H1 (cell line): ENCODE data around the gene MMP24OS. TPM values are rescaled to one million over a fixed set of nuclear protein-coding genes. Genes with fewer than 3 reads are reported as not detected.

Experiments used
- CTCF ChIA-PET: fragments of 300-600 bp; sonication (Branson Sonifier 250); formaldehyde crosslinking; loops from one replicate; lab custom pipeline; 2021; ENCODE audit not compliant: partially characterized antibody; lab: Charles Lee
- POLR2A ChIA-PET: fragments of 300-600 bp; sonication (Branson Sonifier 250); formaldehyde crosslinking; loops from one replicate; lab custom pipeline; 2021; ENCODE audit warnings: inconsistent platforms; ENCODE audit not compliant: partially characterized antibody; lab: Charles Lee
- DNase-seq, 2 experiments: peaks; one replicate each; pipeline versions ENCODE4 v3.0.0 to v3.0.0-alpha.2; 2010 to 2022; ENCODE audit warnings: low spot score in 2 of 2, low read depth in 1 of 2, mixed read lengths in 1 of 2
- FAIRE-seq: peaks from 2 replicates; lab custom pipeline; 2011; peaks lifted over from hg19 to GRCh38; lab: Jason Lieb, UNC
- H2AFZ ChIP-seq: 2 replicates; pipeline ENCODE4 v1.8.1; 2012; ENCODE audit warnings: low read length, inconsistent platforms
- H2AK5ac ChIP-seq: 2 replicates; pipeline ENCODE4 v1.6.1; 2013; ENCODE audit warnings: low read depth, low read length
- H2BK120ac ChIP-seq: replicated peaks from 2 replicates; pipeline ENCODE3; 2013; ENCODE audit warnings: low read depth, low read length, inconsistent platforms
- H2BK12ac ChIP-seq: 2 replicates; pipeline ENCODE4 v1.6.1; 2013; ENCODE audit warnings: low read depth, low read length
- H2BK15ac ChIP-seq: 2 replicates; pipeline ENCODE4 v1.6.1; 2013; ENCODE audit warnings: low read length
- H2BK20ac ChIP-seq: 2 replicates; pipeline ENCODE4 v1.6.1; 2013; ENCODE audit warnings: low read length
- H2BK5ac ChIP-seq: 2 replicates; pipeline ENCODE4 v1.6.1; 2013; ENCODE audit warnings: low read depth, low read length
- H3K14ac ChIP-seq: 2 replicates; pipeline ENCODE4 v1.6.1; 2013; ENCODE audit warnings: inconsistent platforms; ENCODE audit not compliant: insufficient read length
- H3K18ac ChIP-seq: 2 replicates; pipeline ENCODE4 v1.6.1; 2013; ENCODE audit warnings: low read length; ENCODE audit errors: extremely low read depth
- H3K23ac ChIP-seq: 2 replicates; pipeline ENCODE4 v1.6.1; 2013; ENCODE audit warnings: inconsistent platforms; ENCODE audit not compliant: insufficient read length
- H3K23me2 ChIP-seq: 2 replicates; pipeline ENCODE4 v1.6.1; 2013; ENCODE audit warnings: low read depth, low read length
- H3K27ac ChIP-seq: 2 replicates; pipeline ENCODE4 v1.6.1; 2011; ENCODE audit warnings: low read depth, low read length, inconsistent platforms
- H3K27me3 ChIP-seq, 4 experiments: replicated peaks in 1 of 4; 1 replicate in 1 of 4; 2 replicates in 3 of 4; pipeline versions ENCODE4 v1.6.1 to v1.8.1; 2011 to 2013; ENCODE audit warnings: low read length in 3 of 4, mild to moderate bottlenecking in 3 of 4, inconsistent platforms in 2 of 4, mixed read lengths in 2 of 4, moderate library complexity in 1 of 4; ENCODE audit not compliant: control insufficient read depth in 3 of 4, insufficient read depth in 3 of 4; ENCODE audit errors: extremely low read depth in 1 of 4
- H3K36me3 ChIP-seq, 4 experiments: 2 replicates each; pipeline versions ENCODE4 v1.6.1 to v1.8.1; 2011 to 2013; ENCODE audit warnings: mild to moderate bottlenecking in 4 of 4, low read length in 3 of 4, moderate library complexity in 2 of 4, control low read depth in 1 of 4, inconsistent platforms in 1 of 4; ENCODE audit not compliant: insufficient read depth in 4 of 4, control insufficient read depth in 2 of 4
- H3K4ac ChIP-seq: replicated peaks from 2 replicates; pipeline ENCODE3; 2013; ENCODE audit warnings: low read length, low read depth, mixed read lengths, inconsistent platforms; ENCODE audit not compliant: insufficient read length
- H3K4me1 ChIP-seq, 4 experiments: replicated peaks in 1 of 4; 1 replicate in 1 of 4; 2 replicates in 3 of 4; pipeline versions ENCODE4 v1.6.1 to v1.8.1; 2011 to 2013; ENCODE audit warnings: low read length in 3 of 4, inconsistent platforms in 2 of 4, mixed read lengths in 1 of 4; ENCODE audit not compliant: insufficient read depth in 4 of 4, control insufficient read depth in 3 of 4
- H3K4me2 ChIP-seq, 2 experiments: 2 replicates each; pipeline versions ENCODE4 v1.6.1 to v1.8.1; 2011 to 2013; ENCODE audit warnings: low read depth in 2 of 2, low read length in 2 of 2, control low read depth in 1 of 2, inconsistent platforms in 1 of 2, mild to moderate bottlenecking in 1 of 2; ENCODE audit not compliant: insufficient read depth in 1 of 2
- H3K4me3 ChIP-seq, 4 experiments: fragments of 200-600, 300-600 bp in 1 of 4; sonication (generic), shearing (Covaris generic), sonication (Bioruptor Twin) in 1 of 4; 2 replicates each; pipeline versions ENCODE4 v1.5.1 to v1.8.1; 2011 to 2016; ENCODE audit warnings: low read length in 4 of 4, low read depth in 3 of 4, control low read depth in 2 of 4, inconsistent platforms in 2 of 4, mild to moderate bottlenecking in 2 of 4, mixed read lengths in 1 of 4, moderate library complexity in 1 of 4; ENCODE audit not compliant: insufficient read depth in 2 of 4; ENCODE audit errors: extremely low read depth in 1 of 4
- H3K56ac ChIP-seq: replicated peaks from 2 replicates; pipeline ENCODE3; 2013; ENCODE audit warnings: low read depth, mild to moderate bottlenecking, mixed read lengths, low read length, inconsistent platforms; ENCODE audit not compliant: insufficient read length
- H3K79me1 ChIP-seq: 2 replicates; pipeline ENCODE4 v1.6.1; 2013; ENCODE audit warnings: low read depth, low read length, control low read depth
- H3K79me2 ChIP-seq, 2 experiments: 2 replicates each; pipeline versions ENCODE4 v1.6.1 to v1.8.1; 2012 to 2013; ENCODE audit warnings: low read length in 2 of 2, mild to moderate bottlenecking in 2 of 2, inconsistent platforms in 1 of 2; ENCODE audit not compliant: insufficient read depth in 2 of 2, control insufficient read depth in 1 of 2
- H3K9ac ChIP-seq, 4 experiments: replicated peaks in 1 of 4; 1 replicate in 1 of 4; 2 replicates in 3 of 4; pipeline versions ENCODE4 v1.6.1 to v1.8.1; 2011 to 2013; ENCODE audit warnings: low read depth in 3 of 4, low read length in 3 of 4, control low read depth in 2 of 4, mild to moderate bottlenecking in 2 of 4, moderate library complexity in 2 of 4, inconsistent platforms in 1 of 4; ENCODE audit errors: extremely low read depth in 1 of 4
- H3K9me3 ChIP-seq, 2 experiments: 2 replicates each; pipeline versions ENCODE4 v1.6.1 to v1.8.1; 2012 to 2013; ENCODE audit warnings: mild to moderate bottlenecking in 2 of 2, moderate library complexity in 2 of 2, control low read depth in 1 of 2, inconsistent platforms in 1 of 2, low read depth in 1 of 2, low read length in 1 of 2, mixed read lengths in 1 of 2; ENCODE audit not compliant: insufficient read depth in 2 of 2
- H4K20me1 ChIP-seq, 2 experiments: replicated peaks in 1 of 2; 2 replicates each; pipeline versions ENCODE3 to v1.8.1; 2011 to 2013; ENCODE audit warnings: inconsistent platforms in 2 of 2, low read length in 2 of 2, mild to moderate bottlenecking in 1 of 2; ENCODE audit not compliant: insufficient read depth in 2 of 2, control insufficient read depth in 1 of 2
- H4K5ac ChIP-seq: 2 replicates; pipeline ENCODE4 v1.6.1; 2013; ENCODE audit warnings: low read length, low read depth, mixed read lengths, inconsistent platforms; ENCODE audit not compliant: insufficient read length
- H4K8ac ChIP-seq: 2 replicates; pipeline ENCODE4 v1.8.0; 2013; ENCODE audit warnings: mild to moderate bottlenecking, moderate library complexity, low read length, inconsistent platforms; ENCODE audit not compliant: insufficient read depth; ENCODE audit errors: extremely low read depth
- H4K91ac ChIP-seq: replicated peaks from 2 replicates; pipeline ENCODE3; 2013; ENCODE audit warnings: low read length, mixed read lengths, inconsistent platforms; ENCODE audit not compliant: insufficient read length
- BACH1 ChIP-seq: IDR thresholded peaks from 2 replicates; pipeline ENCODE4 v1.6.1; 2012; ENCODE audit warnings: low read length, improper control_type of control experiment
- CBX5 ChIP-seq: fragments of 300-800, 300-1000 bp; sonication (generic); IDR thresholded peaks from 2 replicates; pipeline ENCODE4 v1.7.1; 2016; ENCODE audit warnings: antibody characterized with exemption, low read length, low read depth
- CHD1 ChIP-seq: IDR thresholded peaks from 2 replicates; pipeline ENCODE4 v1.6.1; 2012; ENCODE audit warnings: low read depth, low read length, improper control_type of control experiment
- CREB1 ChIP-seq: IDR thresholded peaks from 2 replicates; pipeline ENCODE4 v1.6.1; 2012; ENCODE audit warnings: inconsistent platforms
- FOSL1 ChIP-seq: IDR thresholded peaks from 2 replicates; pipeline ENCODE4 v1.6.1; 2011; ENCODE audit warnings: mild to moderate bottlenecking, low read depth, low read length, moderate library complexity; ENCODE audit not compliant: insufficient read depth
- GTF2F1 ChIP-seq: IDR thresholded peaks from 2 replicates; pipeline ENCODE4 v1.6.1; 2012; ENCODE audit warnings: low read depth, low read length, improper control_type of control experiment, borderline replicate concordance
- JUN ChIP-seq: IDR thresholded peaks from 2 replicates; pipeline ENCODE4 v1.6.1; 2011; ENCODE audit warnings: low read depth, mild to moderate bottlenecking, improper control_type of control experiment, low read length
- KDM1A ChIP-seq: fragments of 200-600, 300-600 bp; sonication (generic); IDR thresholded peaks from 2 replicates; pipeline ENCODE4 v1.7.1; 2016; ENCODE audit warnings: mild to moderate bottlenecking, low read length, borderline replicate concordance
- KDM4A ChIP-seq: IDR thresholded peaks from one replicate; pipeline ENCODE4 v1.7.1; 2012; ENCODE audit warnings: low read depth, mild to moderate bottlenecking, moderate library complexity, low read length, inconsistent platforms; ENCODE audit not compliant: severe bottlenecking
- KDM5A ChIP-seq: fragments of 200-600 bp; IDR thresholded peaks from 2 replicates; pipeline ENCODE4 v1.7.1; 2012; ENCODE audit warnings: mild to moderate bottlenecking, low read length, inconsistent platforms, mixed read lengths
- NANOG ChIP-seq: IDR thresholded peaks from 2 replicates; pipeline ENCODE4 v1.6.1; 2011; ENCODE audit warnings: low read length, low read depth, mild to moderate bottlenecking, inconsistent platforms; ENCODE audit not compliant: insufficient read depth, poor library complexity, severe bottlenecking
- POU5F1 ChIP-seq: IDR thresholded peaks from 2 replicates; pipeline ENCODE4 v1.6.1; 2011; ENCODE audit warnings: low read depth, mild to moderate bottlenecking, low read length, moderate library complexity
- RFX5 ChIP-seq: IDR thresholded peaks from 2 replicates; pipeline ENCODE4 v1.6.1; 2011; ENCODE audit warnings: low read depth, low read length, improper control_type of control experiment, borderline replicate concordance
- SP4 ChIP-seq: IDR thresholded peaks from 2 replicates; pipeline ENCODE4 v1.6.1; 2012; ENCODE audit warnings: low read length, inconsistent platforms
- SUZ12 ChIP-seq: fragments of 200-600 bp; sonication (generic); IDR thresholded peaks from 2 replicates; pipeline ENCODE4 v1.6.1; 2012; ENCODE audit warnings: mild to moderate bottlenecking, inconsistent platforms, low read length, moderate library complexity, mixed read lengths
- TCF12 ChIP-seq: IDR thresholded peaks from 2 replicates; pipeline ENCODE4 v1.6.1; 2011; ENCODE audit warnings: low read depth, mild to moderate bottlenecking, low read length
- YY1 ChIP-seq: IDR thresholded peaks from 2 replicates; pipeline ENCODE4 v1.6.1; 2011; ENCODE audit warnings: low read depth, mild to moderate bottlenecking, low read length
- WGBS, 2 experiments: shearing (Covaris generic) in 1 of 2; methylation state at CpG; one replicate each; pipeline versions ENCODE4 v1.1.6 to v1.1.7; 2013 to 2015; ENCODE audit warnings: low lambda C conversion rate in 2 of 2, mixed read lengths in 2 of 2, inconsistent platforms in 1 of 2, low coverage in 1 of 2, missing lambda C conversion rate in 1 of 2; ENCODE audit not compliant: insufficient replicate concordance in 2 of 2, insufficient coverage in 1 of 2, insufficient read length in 1 of 2; ENCODE audit errors: extremely low coverage in 1 of 2, missing lambda C conversion rate in 1 of 2; 5-methylcytosine and 5-hydroxymethylcytosine counted together
- polyA plus RNA-seq, 7 experiments: library from polyadenylated mRNA; depleted of rRNA in 3 of 7; stranded (reverse) in 5 of 7; unstranded in 2 of 7; fragments of >200 nt in 5 of 7; fragments of 200-250 nt in 2 of 7; gene quantifications; 1 replicate in 5 of 7; 2 replicates in 1 of 7; 4 replicates in 1 of 7; pipeline versions ENCODE4 v1.2.1 to v1.2.3, GENCODE V29; 2011 to 2013; ENCODE audit warnings: missing spikeins in 2 of 7, mixed read lengths in 2 of 7
- total RNA-seq: library from RNA; stranded (reverse); fragmentation: NEBNext Ultra II Directional; extraction: Animal tissue kit (Norgen Biotek cat#: 25700); gene quantifications from 2 replicates; pipeline ENCODE4 v1.2.1, GENCODE V29; 2021

Gene MMP24OS
- total and polyA plus RNA-seq, 2 of the 8 experiments (the other 6 are each of a cell fraction or from before 2014, with no cell fraction given): 19.0 to 21.3 TPM

DNA sequence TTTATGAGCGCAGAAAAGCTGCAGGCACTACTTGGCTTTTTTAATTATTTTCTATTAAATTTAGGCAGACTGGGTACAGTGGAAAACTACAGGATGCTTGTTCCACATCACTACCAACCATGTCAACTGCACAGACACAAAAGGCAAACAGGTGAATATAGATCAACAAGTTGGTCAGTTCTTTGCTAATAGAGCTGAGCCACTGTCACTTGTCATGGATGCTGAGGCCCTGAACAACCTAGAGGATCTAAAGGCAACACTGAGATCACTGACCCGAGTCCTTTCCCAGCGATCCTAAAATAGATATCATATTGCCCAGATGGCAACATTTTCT lies 48.8 kb upstream of the MMP24OS start:
- H4K8ac ChIP-seq: no peak overlapping the region
- no peak overlapping the region for H4K5ac ChIP-seq
- POLR2A ChIA-PET: no interaction called here
- no peak overlapping the region for H3K27ac ChIP-seq
- H3K23me2 ChIP-seq: no peaks in the 10 kb centered on the region
- H2BK5ac ChIP-seq: no peak overlapping the region
- no peak overlapping the region for H4K91ac ChIP-seq
- no peak overlapping the region for H3K4me3 ChIP-seq
- H3K9me3 ChIP-seq: no peaks in the 10 kb centered on the region
- no peak overlapping the region for H2BK120ac ChIP-seq
- CTCF ChIA-PET: interaction anchor here (0.6 to 6.6 kb wide), 2 partner anchors 21 to 177 kb away, joined by 3 to 141 read pairs; no protein-coding TSS in a partner anchor
- H3K14ac ChIP-seq: no peak overlapping the region
- no peak overlapping the region for H3K4ac ChIP-seq
- DNase-seq (no peak), FAIRE-seq (no peak)
- no peak overlapping the region for H3K23ac ChIP-seq
- H2BK20ac ChIP-seq: no peak overlapping the region
- H3K9ac ChIP-seq: no peak overlapping the region
- H3K36me3 ChIP-seq: no peaks in the 10 kb centered on the region; a peak in 1 of 8 replicates
- no peaks in the 10 kb centered on the region for H4K20me1 ChIP-seq
- no peak overlapping the region for H2AK5ac ChIP-seq
- H2AFZ ChIP-seq: no peak overlapping the region
- peaks cover 0 to 4% (median 1%) of the 10 kb centered on the region in 4 experiments; a peak in 2 of 7 replicates for H3K4me1 ChIP-seq
- H3K79me1 ChIP-seq: no peaks in the 10 kb centered on the region
- H2BK12ac ChIP-seq: no peak overlapping the region
- H3K4me2 ChIP-seq: no peak overlapping the region
- no peak overlapping the region for H2BK15ac ChIP-seq
- H3K18ac ChIP-seq: no peak overlapping the region
- H3K56ac ChIP-seq: no peak overlapping the region
- 87% methylated on average over 3 of the region's 3 CpGs; no CpG with 5 or more reads in 1 of the 2 experiments for WGBS, 2 experiments
- no peaks in the 10 kb centered on the region for H3K79me2 ChIP-seq
- no peaks in the 10 kb centered on the region for H3K27me3 ChIP-seq
- TF ChIP-seq RFX5 (no peak), POU5F1 (no peak), JUN (no peak), BACH1 (no peak), TCF12 (no peak), CBX5 (no peak), KDM1A (no peak), GTF2F1 (no peak), CHD1 (no peak), SUZ12 (no peak), SP4 (no peak), CREB1 (no peak), YY1 (no peak), NANOG (no peak), FOSL1 (no peak), KDM5A (no peak), KDM4A (no peak)
